NCI-H1092 treated with DMSO at 0.1 percent for 48 hours (cell line): ENCODE measurements around the gene EIF2S3B.

ENCODE experiments used
- DNase-seq: peaks from one replicate; lab custom pipeline; 2025; lab: John Stamatoyannopoulos, UW

EIF2S3B gene

GRCh38 chr12:10554228-10554755, 48.6 kb downstream of the EIF2S3B start:
- no peak for DNase-seq

DNA sequence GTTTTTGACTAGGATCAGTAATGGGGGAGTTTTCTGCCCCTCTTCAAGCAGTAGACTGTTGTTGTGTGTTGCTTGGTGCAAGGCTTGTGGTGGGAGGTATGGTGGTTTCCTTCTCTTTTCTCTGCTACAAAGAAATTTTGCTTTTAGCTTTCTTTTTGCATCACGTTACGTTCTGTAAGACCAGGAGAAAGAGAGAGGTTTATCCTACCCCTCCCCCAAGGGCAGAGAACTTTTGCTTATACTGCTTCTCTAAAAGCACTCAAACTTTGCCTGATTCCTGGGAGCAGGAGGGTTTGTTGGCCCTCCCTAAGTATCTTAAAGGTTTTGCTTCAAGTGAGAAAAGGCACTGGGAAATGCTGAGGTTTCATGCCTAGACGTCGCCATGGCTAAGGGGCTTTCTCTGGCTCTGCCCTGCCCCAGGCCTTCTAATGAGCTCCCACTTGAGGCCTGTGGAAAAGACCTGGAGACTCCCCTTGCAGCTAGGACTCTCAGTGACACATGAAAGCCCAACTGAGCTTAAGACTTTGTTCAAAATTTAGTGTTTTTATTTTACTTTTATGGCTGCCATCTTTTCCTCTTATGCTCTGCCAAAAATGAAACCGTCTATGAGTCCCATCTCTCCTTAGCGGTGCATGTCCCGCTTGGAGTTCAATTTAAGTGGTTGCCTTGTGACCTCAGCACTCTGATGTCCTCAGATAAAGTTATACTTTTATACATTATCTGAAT, 49.2 kb downstream of the EIF2S3B start:
- no peak for DNase-seq

DNA sequence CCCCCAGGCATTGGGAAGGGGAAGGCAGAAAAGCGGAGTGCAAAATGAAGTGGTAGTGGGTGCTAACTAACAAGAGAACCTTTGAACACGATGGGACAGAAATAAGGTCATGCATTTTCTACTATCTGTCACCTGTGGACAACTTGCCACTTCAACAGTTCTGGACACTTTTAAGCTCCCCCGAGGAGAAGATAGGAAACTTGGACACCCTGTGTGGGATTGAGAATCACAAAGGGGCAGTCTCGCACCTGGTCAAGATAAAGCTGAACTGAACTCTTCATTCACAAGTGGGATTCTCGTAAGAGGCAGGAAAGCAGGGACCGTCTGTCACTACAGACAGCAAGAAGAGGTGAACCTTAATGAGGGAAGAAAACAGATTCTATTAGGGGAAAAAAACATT, 51.6 kb downstream of the EIF2S3B start:
- DNase-seq, result no peak

GRCh38 chr12:10557766-10558165, 52.1 kb downstream of the EIF2S3B start:
- no peak for DNase-seq
